ENCODE measurements around the gene TMEM89. TPM values are rescaled to one million over a fixed set of nuclear protein-coding genes. Genes with fewer than 3 reads are reported as not detected.
A peak's percentile ranks its signal among the peaks of the same experiment; 100 is the strongest.

Gene TMEM89
- total RNA-seq, 1 experiment from 2014 or later, result 0.74 TPM

DNA sequence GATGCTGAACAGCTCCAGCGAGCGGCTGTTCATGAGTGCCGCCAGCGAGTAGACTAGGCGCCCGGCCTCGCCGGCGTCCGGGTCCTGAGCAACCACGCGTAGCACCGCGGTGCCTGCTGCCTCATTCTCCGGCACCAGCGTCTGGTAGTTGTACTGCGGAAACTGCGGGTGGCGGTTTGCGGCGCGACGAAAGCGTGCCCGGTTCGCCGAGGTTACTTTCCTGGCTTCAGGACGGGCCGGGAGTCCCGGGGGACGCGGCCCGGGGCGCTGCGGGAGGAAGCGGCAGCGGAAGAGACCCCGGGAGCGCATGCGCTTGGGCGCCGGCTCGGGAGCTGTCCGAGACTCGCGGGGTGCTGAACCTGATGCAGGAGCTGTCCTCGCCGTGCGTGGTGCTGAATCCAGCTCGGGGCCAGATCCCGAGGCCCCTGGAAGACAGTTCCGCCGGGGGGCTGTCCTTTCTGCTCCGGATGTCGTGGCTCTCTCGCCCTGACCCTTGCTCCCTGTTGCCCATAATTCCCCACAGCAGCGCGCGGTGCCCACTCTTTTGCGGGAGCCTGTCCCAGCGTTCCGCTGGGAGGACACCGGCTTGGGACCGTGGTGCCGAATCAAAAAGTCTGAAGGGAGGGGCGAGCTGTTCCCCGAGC is 40.1 kb upstream of the TMEM89 start:
- H3K4me3 Mint-ChIP-seq, result peak overlapping the region; percentile 84 to 88
- Histone ChIP-seq H2BK15ac (ENCODE audit: low read depth, low read length) (no peak overlapping the region), H3K9me3 (ENCODE audit: control insufficient read depth, low read depth, low read length) (no peaks in the 10 kb centered on the region), H2BK20ac (ENCODE audit: low read depth, low read length, poor library complexity, severe bottlenecking) (no peak overlapping the region), H3K4ac (ENCODE audit: low read depth, low read length) (no peak overlapping the region), H4K5ac (ENCODE audit: insufficient read length, low read depth, low read length) (no peak overlapping the region), H2AK5ac (ENCODE audit: insufficient read length, low read length) (no peak overlapping the region), H3K14ac (ENCODE audit: insufficient read depth, low read length) (no peak overlapping the region), H3K18ac (ENCODE audit: insufficient read length, low read depth, low read length) (no peak overlapping the region), H3K79me2 (ENCODE audit: insufficient read depth, low read length) (no peaks in the 10 kb centered on the region), H3K27ac (ENCODE audit: insufficient read length, low read depth, low read length) (no peak overlapping the region), H4K8ac (replicated peaks; ENCODE audit: insufficient read length, low read depth, low read length) (no peak overlapping the region), H3K23me2 (ENCODE audit: insufficient read length, low read depth, low read length, poor library complexity, severe bottlenecking) (peaks cover 18% of the 10 kb centered on the region), H2BK12ac (ENCODE audit: insufficient read length, low read depth, low read length) (no peak overlapping the region), H3K79me1 (ENCODE audit: insufficient read depth, low read depth, low read length, poor library complexity, severe bottlenecking) (no peaks in the 10 kb centered on the region), H2BK120ac (ENCODE audit: low read depth, low read length, poor library complexity, severe bottlenecking) (no peak overlapping the region), H2AFZ (ENCODE audit: low read length) (no peak overlapping the region), H3K4me2 (ENCODE audit: insufficient read depth, insufficient read length, low read length) (peak overlapping the region; percentile 63), H3K27me3 (ENCODE audit: insufficient read depth, low read length) (no peaks in the 10 kb centered on the region), H3T11ph (ENCODE audit: low read length) (no peak overlapping the region), H3K4me1 (ENCODE audit: insufficient read depth, low read length) (no peaks in the 10 kb centered on the region), H4K91ac (ENCODE audit: insufficient read length, low read depth, low read length) (no peak overlapping the region), H3K23ac (ENCODE audit: insufficient read length, low read depth, low read length) (no peak overlapping the region), H3K9ac (ENCODE audit: extremely low read depth, insufficient read length, low read length) (no peak overlapping the region), H4K20me1 (ENCODE audit: control insufficient read depth, insufficient read depth, insufficient read length) (no peaks in the 10 kb centered on the region), H2BK5ac (ENCODE audit: insufficient read length, low read length) (no peak overlapping the region), H3K56ac (ENCODE audit: insufficient read length, low read depth, low read length) (no peak overlapping the region)
- TF ChIP-seq, protein P1, sequence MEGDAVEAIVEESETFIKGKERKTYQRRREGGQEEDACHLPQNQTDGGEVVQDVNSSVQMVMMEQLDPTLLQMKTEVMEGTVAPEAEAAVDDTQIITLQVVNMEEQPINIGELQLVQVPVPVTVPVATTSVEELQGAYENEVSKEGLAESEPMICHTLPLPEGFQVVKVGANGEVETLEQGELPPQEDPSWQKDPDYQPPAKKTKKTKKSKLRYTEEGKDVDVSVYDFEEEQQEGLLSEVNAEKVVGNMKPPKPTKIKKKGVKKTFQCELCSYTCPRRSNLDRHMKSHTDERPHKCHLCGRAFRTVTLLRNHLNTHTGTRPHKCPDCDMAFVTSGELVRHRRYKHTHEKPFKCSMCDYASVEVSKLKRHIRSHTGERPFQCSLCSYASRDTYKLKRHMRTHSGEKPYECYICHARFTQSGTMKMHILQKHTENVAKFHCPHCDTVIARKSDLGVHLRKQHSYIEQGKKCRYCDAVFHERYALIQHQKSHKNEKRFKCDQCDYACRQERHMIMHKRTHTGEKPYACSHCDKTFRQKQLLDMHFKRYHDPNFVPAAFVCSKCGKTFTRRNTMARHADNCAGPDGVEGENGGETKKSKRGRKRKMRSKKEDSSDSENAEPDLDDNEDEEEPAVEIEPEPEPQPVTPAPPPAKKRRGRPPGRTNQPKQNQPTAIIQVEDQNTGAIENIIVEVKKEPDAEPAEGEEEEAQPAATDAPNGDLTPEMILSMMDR (conservative IDR thresholded peaks at IDR 0.05), result no peak
- DNase-seq, result peak; percentile 87
- peaks cover 4% of the 10 kb centered on the region; the same call in 1 of the 2 replicates for H3K27me3 Mint-ChIP-seq (ENCODE audit: low read depth)
- H3K9me3 Mint-ChIP-seq, result peaks cover 2 to 3% of the 10 kb centered on the region in 2 experiments; a peak in 2 of 5 replicates
- no CpG with 5 or more reads among the region's 67 CpGs for WGBS (ENCODE audit: extremely low coverage, insufficient read length, low lambda C conversion rate)
- peaks cover 16 to 23% of the 10 kb centered on the region in 2 experiments for H3K4me1 Mint-ChIP-seq
- peaks cover 25 to 43% (median 35%) of the 10 kb centered on the region in 3 experiments for H3K36me3 Mint-ChIP-seq (ENCODE audit: insufficient read depth in 1 of 3, low read depth in 3 of 3)
- H3K27ac Mint-ChIP-seq, result no peak overlapping the region

Data from H9 (cell line).